NCI-H128 (cell line): ENCODE measurements around the gene CFD.
"Not testable (repeated sequence)": the region's sequence is repeated elsewhere in the genome, so short reads cannot be mapped to it uniquely, and the experiment has no call there.

Experiments used
- DNase-seq: peaks from one replicate; lab custom pipeline; 2025; ENCODE audit not compliant: unreplicated experiment; lab: John Stamatoyannopoulos, UW

CFD gene

GRCh38 chr19:825897-826644, 33.4 kb upstream of the CFD start:
- no peak for DNase-seq

GRCh38 chr19:827314-827709, 32.2 kb upstream of the CFD start:
- no peak for DNase-seq

- no peak for DNase-seq
These were observed 31.6 kb upstream of the CFD start, which contains the start of gene AZU1 for GRCh38 chr19:827710-828321. Gene AZU1 (plus strand): TSS chr19:827837. CDS start chr19:827847, 10 bp downstream.

GRCh38 chr19:829129-829758, 30.2 kb upstream of the CFD start:
- DNase-seq: no peak

- no peak for DNase-seq
These were observed 27.8 kb upstream of the CFD start for GRCh38 chr19:831407-832369.

- DNase-seq: no peak
These were observed 25.2 kb upstream of the CFD start for GRCh38 chr19:834216-834615.

GRCh38 chr19:835210-835810, 24.2 kb upstream of the CFD start:
- DNase-seq: no peak

GRCh38 chr19:840519-841206, 18.8 kb upstream of the CFD start, which contains the start of gene PRTN3:
Gene PRTN3 (plus strand): TSS chr19:840999. CDS start chr19:841009, 10 bp downstream.
- no peak for DNase-seq

- not testable (repeated sequence) for DNase-seq
These were observed 16.7 kb upstream of the CFD start for GRCh38 chr19:842802-843179.

GRCh38 chr19:843180-843835, 16.2 kb upstream of the CFD start:
- DNase-seq: no peak

- DNase-seq: no peak
These were observed 15.5 kb upstream of the CFD start for GRCh38 chr19:843836-844545.

- DNase-seq: no peak
These were observed 14.9 kb upstream of the CFD start for GRCh38 chr19:844546-844971.

- no peak for DNase-seq
These were observed 13.6 kb upstream of the CFD start for GRCh38 chr19:845707-846521.

GRCh38 chr19:848386-848921, 11.0 kb upstream of the CFD start:
- no peak for DNase-seq

GRCh38 chr19:849195-849594, 10.3 kb upstream of the CFD start:
- not testable (repeated sequence) for DNase-seq

- DNase-seq: no peak
These were observed 9.1 kb upstream of the CFD start for GRCh38 chr19:850221-850978.

GRCh38 chr19:850979-851335, 8.5 kb upstream of the CFD start:
- no peak for DNase-seq
